ENCODE measurements around the gene TST. TPM values are rescaled to one million over a fixed set of nuclear protein-coding genes. Genes with fewer than 3 reads are reported as not detected.

Gene TST
- total and polyA plus RNA-seq, 9 of the 15 experiments (the other 6 are each of a cell fraction or from before 2014, with no cell fraction given): 1.4 to 26.9 (median 12.4) TPM

- no peaks in the 10 kb centered on the region for H4K20me1 ChIP-seq (replicated peaks; ENCODE audit: control insufficient read depth, insufficient read depth, low read length)
- peaks cover 4 to 12% of the 10 kb centered on the region in 2 experiments; a peak in 4 of 5 replicates for H3K27me3 ChIP-seq (ENCODE audit: control insufficient read depth in 2 of 2, insufficient read depth in 2 of 2, low read length in 2 of 2)
- H3K4me2 ChIP-seq (ENCODE audit: insufficient read depth, low read length): no peak overlapping the region
- H3K79me2 ChIP-seq (ENCODE audit: control insufficient read depth, insufficient read depth, low read length): no peaks in the 10 kb centered on the region
- H2AFZ ChIP-seq (ENCODE audit: low read depth, low read length): no peak overlapping the region
- no peak overlapping the region for H3K9ac ChIP-seq (ENCODE audit: insufficient read depth in 1 of 2, low read depth in 2 of 2, low read length in 2 of 2)
- intact Hi-C loops (cut with micrococcal nuclease) (loop anchor here (5.0 kb wide), 1 partner anchor 54 kb away; no protein-coding TSS in a partner anchor), in situ Hi-C loops (cut with MboI) (no loop called here)
- no peak overlapping the region for H3K27ac ChIP-seq (ENCODE audit: extremely low read depth, low read depth, low read length)
- no TSS peak for BruUV-seq (replicated peaks)
- no peaks in the 10 kb centered on the region; the same call in 2 of the 3 replicates for H3K36me3 ChIP-seq (ENCODE audit: control insufficient read depth, insufficient read depth, low read length)
- H3K4me3 ChIP-seq: no peak overlapping the region
- H3K9me1 ChIP-seq (ENCODE audit: control insufficient read depth, insufficient read depth, low read length): no peaks in the 10 kb centered on the region
- CTCF ChIA-PET (ENCODE audit: low intra/inter-chr PET ratio): no interaction called here
- peaks cover 14% of the 10 kb centered on the region for H3K9me3 ChIP-seq (replicated peaks; ENCODE audit: control insufficient read depth, insufficient read depth, low read depth, low read length)
- 13% methylated on average over 12 of the region's 12 CpGs for WGBS (ENCODE audit: insufficient coverage, low coverage, missing lambda C conversion rate)
- H3K4me1 ChIP-seq (replicated peaks in 1 of 2; ENCODE audit: control insufficient read depth in 2 of 2, insufficient read depth in 2 of 2, low read length in 2 of 2): no peaks in the 10 kb centered on the region; a peak in 2 of 5 replicates
- POLR2A ChIA-PET: no interaction called here
- DNase-seq (ENCODE audit: extremely low read depth in 1 of 4, low spot score in 3 of 4) (no peak), FAIRE-seq (no peak), ATAC-seq (no peak)
- TF ChIP-seq MNT (conservative IDR thresholded peaks at IDR 0.05) (no peak), BDP1 (IDR thresholded peaks at IDR 0.05; ENCODE audit: insufficient read depth, insufficient read length) (no peak), TAF15 (IDR thresholded peaks at IDR 0.05; ENCODE audit: low read depth, low read length) (no peak), HOXB6 (CRISPR knock-in tag; IDR thresholded peaks at IDR 0.05; ENCODE audit: borderline replicate concordance) (no peak), ZC3H4 (CRISPR knock-in tag; IDR thresholded peaks at IDR 0.05; ENCODE audit: borderline replicate concordance) (no peak), NUFIP1 (IDR thresholded peaks at IDR 0.05; ENCODE audit: partially characterized antibody) (no peak), ZNF696 (CRISPR knock-in tag; conservative IDR thresholded peaks at IDR 0.05) (no peak), NR1H2 (CRISPR knock-in tag; IDR thresholded peaks at IDR 0.05) (no peak), RBM22 (IDR thresholded peaks at IDR 0.05; ENCODE audit: low read depth, low read length, poor library complexity, severe bottlenecking) (no peak), GATAD2B (IDR thresholded peaks at IDR 0.05; ENCODE audit: borderline replicate concordance) (no peak), SPI1 (IDR thresholded peaks at IDR 0.05; ENCODE audit: borderline replicate concordance, low read depth, low read length) (no peak)
- TF ChIP-seq, protein P1, sequence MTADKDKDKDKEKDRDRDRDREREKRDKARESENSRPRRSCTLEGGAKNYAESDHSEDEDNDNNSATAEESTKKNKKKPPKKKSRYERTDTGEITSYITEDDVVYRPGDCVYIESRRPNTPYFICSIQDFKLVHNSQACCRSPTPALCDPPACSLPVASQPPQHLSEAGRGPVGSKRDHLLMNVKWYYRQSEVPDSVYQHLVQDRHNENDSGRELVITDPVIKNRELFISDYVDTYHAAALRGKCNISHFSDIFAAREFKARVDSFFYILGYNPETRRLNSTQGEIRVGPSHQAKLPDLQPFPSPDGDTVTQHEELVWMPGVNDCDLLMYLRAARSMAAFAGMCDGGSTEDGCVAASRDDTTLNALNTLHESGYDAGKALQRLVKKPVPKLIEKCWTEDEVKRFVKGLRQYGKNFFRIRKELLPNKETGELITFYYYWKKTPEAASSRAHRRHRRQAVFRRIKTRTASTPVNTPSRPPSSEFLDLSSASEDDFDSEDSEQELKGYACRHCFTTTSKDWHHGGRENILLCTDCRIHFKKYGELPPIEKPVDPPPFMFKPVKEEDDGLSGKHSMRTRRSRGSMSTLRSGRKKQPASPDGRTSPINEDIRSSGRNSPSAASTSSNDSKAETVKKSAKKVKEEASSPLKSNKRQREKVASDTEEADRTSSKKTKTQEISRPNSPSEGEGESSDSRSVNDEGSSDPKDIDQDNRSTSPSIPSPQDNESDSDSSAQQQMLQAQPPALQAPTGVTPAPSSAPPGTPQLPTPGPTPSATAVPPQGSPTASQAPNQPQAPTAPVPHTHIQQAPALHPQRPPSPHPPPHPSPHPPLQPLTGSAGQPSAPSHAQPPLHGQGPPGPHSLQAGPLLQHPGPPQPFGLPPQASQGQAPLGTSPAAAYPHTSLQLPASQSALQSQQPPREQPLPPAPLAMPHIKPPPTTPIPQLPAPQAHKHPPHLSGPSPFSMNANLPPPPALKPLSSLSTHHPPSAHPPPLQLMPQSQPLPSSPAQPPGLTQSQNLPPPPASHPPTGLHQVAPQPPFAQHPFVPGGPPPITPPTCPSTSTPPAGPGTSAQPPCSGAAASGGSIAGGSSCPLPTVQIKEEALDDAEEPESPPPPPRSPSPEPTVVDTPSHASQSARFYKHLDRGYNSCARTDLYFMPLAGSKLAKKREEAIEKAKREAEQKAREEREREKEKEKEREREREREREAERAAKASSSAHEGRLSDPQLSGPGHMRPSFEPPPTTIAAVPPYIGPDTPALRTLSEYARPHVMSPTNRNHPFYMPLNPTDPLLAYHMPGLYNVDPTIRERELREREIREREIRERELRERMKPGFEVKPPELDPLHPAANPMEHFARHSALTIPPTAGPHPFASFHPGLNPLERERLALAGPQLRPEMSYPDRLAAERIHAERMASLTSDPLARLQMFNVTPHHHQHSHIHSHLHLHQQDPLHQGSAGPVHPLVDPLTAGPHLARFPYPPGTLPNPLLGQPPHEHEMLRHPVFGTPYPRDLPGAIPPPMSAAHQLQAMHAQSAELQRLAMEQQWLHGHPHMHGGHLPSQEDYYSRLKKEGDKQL (CRISPR knock-in tag; IDR thresholded peaks at IDR 0.05; ENCODE audit: borderline replicate concordance): no peak
- TF ChIP-seq, protein P2, sequence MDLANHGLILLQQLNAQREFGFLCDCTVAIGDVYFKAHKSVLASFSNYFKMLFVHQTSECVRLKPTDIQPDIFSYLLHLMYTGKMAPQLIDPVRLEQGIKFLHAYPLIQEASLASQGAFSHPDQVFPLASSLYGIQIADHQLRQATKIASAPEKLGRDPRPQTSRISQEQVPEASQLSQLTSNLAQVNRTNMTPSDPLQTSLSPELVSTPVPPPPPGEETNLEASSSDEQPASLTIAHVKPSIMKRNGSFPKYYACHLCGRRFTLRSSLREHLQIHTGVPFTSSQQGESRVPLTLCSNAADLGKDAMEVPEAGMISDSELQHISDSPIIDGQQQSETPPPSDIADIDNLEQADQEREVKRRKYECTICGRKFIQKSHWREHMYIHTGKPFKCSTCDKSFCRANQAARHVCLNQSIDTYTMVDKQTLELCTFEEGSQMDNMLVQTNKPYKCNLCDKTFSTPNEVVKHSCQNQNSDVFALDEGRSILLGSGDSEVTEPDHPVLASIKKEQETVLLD (IDR thresholded peaks at IDR 0.05): no peak
Observed at GRCh38 chr22:36988075-36988832, 31.0 kb downstream of the TST start.

Data from K562 (cell line).